IMR-90 (cell line): Measurements from ENCODE around the gene MACROD1. TPM values are rescaled to one million over a fixed set of nuclear protein-coding genes. Genes with fewer than 3 reads are reported as not detected.

Experiments used
- ATAC-seq: fragments of 200-7000 bp; cut with Tn5 transposase; 2 replicates; pipeline ENCODE4 v1.9.1; 2020; ENCODE audit warnings: low read depth, mild to moderate bottlenecking, moderate library complexity
- BruUV-seq: library from RNA; stranded (reverse); fragments of 400-500 nt; replicated peaks from 2 replicates; lab custom pipeline; 2021; lab: Mats Ljungman, UMichigan
- CTCF ChIA-PET: fragments of 300-600 bp; formaldehyde crosslinking; extraction: SDS; loops from one replicate; lab custom pipeline; 2021; ENCODE audit warnings: antibody characterized with exemption; lab: Yijun Ruan, JAX
- POLR2A ChIA-PET: fragments of 300-600 bp; sonication (Branson Sonifier 250); formaldehyde crosslinking; loops from one replicate; lab custom pipeline; 2022; ENCODE audit warnings: antibody characterized with exemption; ENCODE audit not compliant: unreplicated experiment; lab: Charles Lee
- DNase-seq: peaks from one replicate; pipeline ENCODE4 v3.0.0; 2013
- H2AFZ ChIP-seq: replicated peaks from 2 replicates; pipeline ENCODE3; 2013; ENCODE audit warnings: low read length, mild to moderate bottlenecking; ENCODE audit not compliant: poor library complexity
- H2AK5ac ChIP-seq: 2 replicates; pipeline ENCODE4 v1.6.1; 2013; ENCODE audit warnings: low read depth, low read length, inconsistent platforms
- H2AK9ac ChIP-seq: replicated peaks from 2 replicates; pipeline ENCODE3; 2013; ENCODE audit warnings: mild to moderate bottlenecking, low read depth, low read length, moderate library complexity; ENCODE audit not compliant: poor library complexity
- H2BK120ac ChIP-seq: 2 replicates; pipeline ENCODE4 v1.6.1; 2013; ENCODE audit warnings: low read depth, low read length, inconsistent platforms
- H2BK15ac ChIP-seq: 3 replicates; pipeline ENCODE4 v1.6.1; 2013; ENCODE audit warnings: low read depth, low read length, inconsistent platforms
- H2BK20ac ChIP-seq: 2 replicates; pipeline ENCODE4 v1.6.1; 2013; ENCODE audit warnings: low read depth, mild to moderate bottlenecking, inconsistent platforms, low read length, moderate library complexity
- H2BK5ac ChIP-seq: 2 replicates; pipeline ENCODE4 v1.6.1; 2013; ENCODE audit warnings: mild to moderate bottlenecking, low read depth, low read length, inconsistent platforms; ENCODE audit not compliant: poor library complexity, severe bottlenecking
- H3K14ac ChIP-seq: replicated peaks from 2 replicates; pipeline ENCODE4 v1.6.1; 2013; ENCODE audit warnings: low read depth, low read length, inconsistent platforms
- H3K18ac ChIP-seq: 2 replicates; pipeline ENCODE4 v1.6.1; 2013; ENCODE audit warnings: low read depth, low read length, control low read depth
- H3K23ac ChIP-seq: 2 replicates; pipeline ENCODE4 v1.6.1; 2013; ENCODE audit warnings: low read depth, low read length, inconsistent platforms
- H3K27ac ChIP-seq: 2 replicates; pipeline ENCODE4 v1.5.1; 2013; ENCODE audit warnings: mild to moderate bottlenecking, control low read depth, low read length; ENCODE audit not compliant: insufficient read depth
- H3K27me3 ChIP-seq: 2 replicates; pipeline ENCODE4 v1.6.1; 2013; ENCODE audit warnings: low read length; ENCODE audit not compliant: control insufficient read depth, insufficient read depth
- H3K36me3 ChIP-seq: 2 replicates; pipeline ENCODE4 v1.6.1; 2013; ENCODE audit warnings: low read length, mixed read lengths; ENCODE audit not compliant: control insufficient read depth, insufficient read depth
- H3K4ac ChIP-seq: 2 replicates; pipeline ENCODE4 v1.6.1; 2013; ENCODE audit warnings: low read depth, low read length, inconsistent platforms
- H3K4me1 ChIP-seq: 2 replicates; pipeline ENCODE4 v1.6.1; 2013; ENCODE audit warnings: low read length, mixed read lengths; ENCODE audit not compliant: control insufficient read depth, insufficient read depth
- H3K4me2 ChIP-seq: 2 replicates; pipeline ENCODE4 v1.6.1; 2013; ENCODE audit warnings: low read depth, mild to moderate bottlenecking, control low read depth, low read length, moderate library complexity
- H3K4me3 ChIP-seq: 2 replicates; pipeline ENCODE4 v1.5.1; 2013; ENCODE audit warnings: low read depth, mild to moderate bottlenecking, control low read depth, low read length, moderate library complexity; ENCODE audit not compliant: insufficient read depth
- H3K56ac ChIP-seq: 2 replicates; pipeline ENCODE4 v1.6.1; 2013; ENCODE audit warnings: low read length, inconsistent platforms; ENCODE audit not compliant: insufficient read depth; ENCODE audit errors: extremely low read depth
- H3K79me1 ChIP-seq, 2 experiments: 2 replicates each; pipeline ENCODE4 v1.6.1; 2013; ENCODE audit warnings: low read length in 2 of 2, inconsistent platforms in 1 of 2, low read depth in 1 of 2
- H3K9ac ChIP-seq: 2 replicates; pipeline ENCODE4 v1.6.1; 2013; ENCODE audit warnings: low read depth, low read length, control low read depth
- H3K9me1 ChIP-seq: 2 replicates; pipeline ENCODE4 v1.6.1; 2013; ENCODE audit warnings: low read length, inconsistent platforms; ENCODE audit not compliant: insufficient read depth
- H3K9me3 ChIP-seq: 2 replicates; pipeline ENCODE4 v1.6.1; 2013; ENCODE audit warnings: low read length; ENCODE audit not compliant: control insufficient read depth, insufficient read depth
- H4K20me1 ChIP-seq: 2 replicates; pipeline ENCODE4 v1.6.1; 2013; ENCODE audit warnings: low read length, inconsistent platforms; ENCODE audit not compliant: insufficient read depth
- H4K5ac ChIP-seq: 2 replicates; pipeline ENCODE4 v1.6.1; 2013; ENCODE audit warnings: mild to moderate bottlenecking, low read depth, low read length, control low read depth
- H4K8ac ChIP-seq, 2 experiments: 2 replicates each; pipeline ENCODE4 v1.6.1; 2013; ENCODE audit warnings: low read depth in 2 of 2, low read length in 2 of 2, control low read depth in 1 of 2, inconsistent platforms in 1 of 2
- H4K91ac ChIP-seq: 2 replicates; pipeline ENCODE4 v1.6.1; 2013; ENCODE audit warnings: low read depth, low read length, inconsistent platforms; ENCODE audit not compliant: insufficient read depth
- CEBPB ChIP-seq: IDR thresholded peaks from 2 replicates; pipeline ENCODE4 v1.6.1; 2012; ENCODE audit warnings: low read depth, low read length, improper control_type of control experiment
- MAZ ChIP-seq: IDR thresholded peaks from 2 replicates; pipeline ENCODE4 v1.6.1; 2012; ENCODE audit warnings: low read depth, mild to moderate bottlenecking, low read length, improper control_type of control experiment, moderate library complexity, borderline replicate concordance
- WGBS, 2 experiments: methylation state at CpG; one replicate each; pipeline versions ENCODE4 v1.1.5 to v1.1.7; 2013; ENCODE audit warnings: missing lambda C conversion rate in 2 of 2; ENCODE audit not compliant: insufficient read length in 1 of 2; ENCODE audit errors: extremely low coverage in 2 of 2; 5-methylcytosine and 5-hydroxymethylcytosine counted together
- dilution Hi-C: fragments of 300-500 bp; cut with HindIII; formaldehyde crosslinking; loops from one replicate; pipeline ENCODE4 v1.14.3; 2018; ENCODE audit warnings: low sequenced_read_pairs; ENCODE audit not compliant: unreplicated experiment
- in situ Hi-C: fragments of 300-500 bp; cut with MboI; formaldehyde crosslinking; loops from 3 replicates; pipeline ENCODE4 v1.14.3; 2019; ENCODE audit warnings: low sequenced_read_pairs, inconsistent platforms, mixed read lengths
- intact Hi-C: fragments of 100-400 bp; cut with micrococcal nuclease; formaldehyde crosslinking; loops from 2 replicates; pipeline ENCODE4 v1.10.0; 2022
- polyA plus RNA-seq, 3 experiments: library from polyadenylated mRNA; depleted of rRNA; stranded (reverse); fragments of >200 nt; gene quantifications; 2 replicates each; pipeline ENCODE4 v1.2.3, GENCODE V29; 2012; ENCODE audit warnings: low replicate concordance in 1 of 3
- total RNA-seq: library from RNA; depleted of rRNA; stranded (reverse); fragments of >200 nt; gene quantifications from 2 replicates; pipeline ENCODE4 v1.2.3, GENCODE V29; 2012

Gene MACROD1
- total and polyA plus RNA-seq, 2 of the 4 experiments (the other 2 are of a cell fraction): 2.5 to 9.3 TPM

DNA sequence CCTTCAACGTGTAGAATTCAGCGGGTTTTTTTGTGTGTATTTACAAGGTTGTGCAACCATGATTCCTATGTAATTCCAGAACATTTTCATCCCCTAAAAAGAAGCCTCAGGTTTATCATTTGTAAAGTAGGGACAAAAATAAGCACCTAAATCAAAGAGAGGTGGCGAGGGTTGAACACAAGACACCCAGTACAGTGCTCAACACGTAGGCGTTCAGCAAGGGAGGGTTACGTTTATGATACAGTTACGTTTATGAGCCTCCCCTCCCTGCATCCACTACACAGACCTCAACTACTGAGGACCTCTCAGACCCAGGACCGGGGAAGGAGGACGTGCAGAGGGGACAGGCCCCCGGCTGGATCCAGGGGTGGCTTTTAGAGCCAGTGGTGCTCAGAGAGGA lies 85.5 kb downstream of the MACROD1 start:
- CTCF ChIA-PET: no interaction called here
- in situ Hi-C loops: no loop called here

More for the DNA sequence above, 85.5 kb downstream of the MACROD1 start:
- Histone ChIP-seq H4K8ac (no peak overlapping the region), H3K27ac (no peak overlapping the region), H3K4me1 (peaks cover 5% of the 10 kb centered on the region; the same call in 1 of the 2 replicates), H3K36me3 (no peaks in the 10 kb centered on the region), H4K20me1 (peaks cover 9% of the 10 kb centered on the region), H3K4me2 (no peak overlapping the region), H2BK120ac (no peak overlapping the region), H4K91ac (no peak overlapping the region), H2AK5ac (no peak overlapping the region), H3K23ac (no peak overlapping the region), H3K56ac (no peak overlapping the region), H3K4ac (no peak overlapping the region), H4K5ac (no peak overlapping the region), H3K14ac (no peak overlapping the region), H2AK9ac (no peak overlapping the region), H2AFZ (no peak overlapping the region), H3K4me3 (no peak overlapping the region), H3K9me3 (no peaks in the 10 kb centered on the region), H2BK5ac (no peak overlapping the region), H2BK20ac (no peak overlapping the region), H3K9me1 (peaks cover 3% of the 10 kb centered on the region; the same call in 1 of the 2 replicates), H3K18ac (no peak overlapping the region), H2BK15ac (no peak overlapping the region), H3K27me3 (peaks cover 5% of the 10 kb centered on the region; the same call in 1 of the 2 replicates), H3K9ac (no peak overlapping the region), H3K79me1 (no peaks in the 10 kb centered on the region)
- BruUV-seq: no TSS peak
- dilution Hi-C loops (no loop called here), intact Hi-C loops (no loop called here)
- POLR2A ChIA-PET: no interaction called here
- no CpG with 5 or more reads among the region's 10 CpGs for WGBS, 2 experiments
- TF ChIP-seq MAZ (no peak), CEBPB (0 out of 2 replicates have a peak, but pooled peaks have one; percentile 16)
- ATAC-seq (no peak), DNase-seq (no peak)
